Panc1 (cell line): Measurements from ENCODE around the gene GALNTL6.

Source experiments
- CTCF ChIP-seq: fragments of 450-650 bp; IDR thresholded peaks from 2 replicates; pipeline ENCODE4 v1.5.1; 2017; ENCODE audit warnings: mild to moderate bottlenecking
- POLR2AphosphoS5 ChIP-seq: IDR thresholded peaks from 2 replicates; pipeline ENCODE4 v1.6.1; 2012; ENCODE audit warnings: mild to moderate bottlenecking, low read depth, low read length, moderate library complexity
- REST ChIP-seq, 2 experiments: IDR thresholded peaks; 2 replicates each; pipeline ENCODE4 v1.6.1; 2011 to 2012; ENCODE audit warnings: low read depth in 2 of 2, control low read depth in 1 of 2, low read length in 1 of 2, mild to moderate bottlenecking in 1 of 2, moderate library complexity in 1 of 2; ENCODE audit not compliant: insufficient read depth in 1 of 2
- SIN3A ChIP-seq: IDR thresholded peaks from 2 replicates; pipeline ENCODE4 v1.6.1; 2012; ENCODE audit warnings: low read depth, mild to moderate bottlenecking, low read length, moderate library complexity, borderline replicate concordance; ENCODE audit not compliant: insufficient read depth

DNA sequence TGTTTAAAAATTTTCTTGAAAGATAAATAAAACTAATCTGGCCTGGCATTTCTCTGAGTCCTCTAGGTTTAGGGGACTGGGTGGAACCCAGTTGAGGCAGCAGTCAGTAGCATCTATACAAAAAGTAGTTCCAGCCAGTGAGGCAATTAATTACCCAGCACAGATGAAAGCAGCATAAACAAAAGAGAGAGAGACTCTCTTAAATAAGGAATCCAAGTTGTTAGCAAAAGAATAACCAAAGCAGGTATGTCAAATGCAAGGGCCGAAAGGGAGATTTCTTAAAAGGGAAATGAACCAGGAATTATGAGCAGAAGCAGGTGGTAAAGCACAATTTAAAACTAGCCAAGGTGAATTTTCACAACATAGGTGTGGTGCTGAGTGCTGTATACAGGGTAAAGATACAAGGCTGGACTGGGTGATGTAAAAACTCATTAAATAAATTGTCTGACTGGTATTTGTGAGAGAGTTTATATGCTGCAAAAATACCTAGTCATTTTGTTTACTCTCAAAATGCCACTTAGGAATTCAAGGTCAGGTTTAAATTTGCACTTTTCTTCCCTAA lies 1260.8 kb downstream of the GALNTL6 start:
- TF ChIP-seq CTCF, result no peak
- no peak for TF ChIP-seq POLR2AphosphoS5
- no peak for TF ChIP-seq SIN3A
- no peak for TF ChIP-seq REST (IDR thresholded peaks at IDR 0.05; ENCODE audit: insufficient read depth in 1 of 2, low read depth in 2 of 2, low read length in 1 of 2)
